HG03520 (cell line): ENCODE measurements around the gene ACRV1.
"Not testable (repeated sequence)": the region's sequence is repeated elsewhere in the genome, so short reads cannot be mapped to it uniquely, and the experiment has no call there.

Source experiments
- ATAC-seq: cut with Tn5 transposase; IDR thresholded peaks from one replicate; pipeline ENCODE4 v1.9.1; 2021; ENCODE audit warnings: mild to moderate bottlenecking, moderate library complexity; ENCODE audit not compliant: unreplicated experiment

The ACRV1 gene, protein sequence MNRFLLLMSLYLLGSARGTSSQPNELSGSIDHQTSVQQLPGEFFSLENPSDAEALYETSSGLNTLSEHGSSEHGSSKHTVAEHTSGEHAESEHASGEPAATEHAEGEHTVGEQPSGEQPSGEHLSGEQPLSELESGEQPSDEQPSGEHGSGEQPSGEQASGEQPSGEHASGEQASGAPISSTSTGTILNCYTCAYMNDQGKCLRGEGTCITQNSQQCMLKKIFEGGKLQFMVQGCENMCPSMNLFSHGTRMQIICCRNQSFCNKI

DNA sequence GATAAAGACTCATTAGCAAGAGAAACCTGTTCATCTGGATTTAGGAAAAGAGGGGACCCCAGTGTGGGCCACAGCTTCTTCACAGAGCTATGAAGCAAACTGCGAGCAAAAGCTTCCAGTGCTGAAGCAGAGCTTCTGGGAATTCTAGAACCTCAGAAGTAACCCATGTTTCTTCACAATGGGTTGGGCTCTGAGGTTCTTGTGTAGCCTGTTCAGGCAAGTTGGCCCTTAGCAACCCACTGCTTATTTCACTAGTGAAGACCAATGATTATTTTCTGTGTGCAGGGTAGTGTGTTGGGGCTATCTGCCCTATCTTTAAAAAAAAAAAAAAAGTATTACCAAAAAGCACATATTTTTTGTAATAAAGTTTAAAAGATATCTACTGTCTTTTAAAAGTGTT lies at the start of gene ACRV1:
Gene ACRV1 (minus strand): TSS at position 101 of the 400 bp plus-strand sequence. CDS start 67 bp downstream, at position 34.
- no peak for ATAC-seq

DNA sequence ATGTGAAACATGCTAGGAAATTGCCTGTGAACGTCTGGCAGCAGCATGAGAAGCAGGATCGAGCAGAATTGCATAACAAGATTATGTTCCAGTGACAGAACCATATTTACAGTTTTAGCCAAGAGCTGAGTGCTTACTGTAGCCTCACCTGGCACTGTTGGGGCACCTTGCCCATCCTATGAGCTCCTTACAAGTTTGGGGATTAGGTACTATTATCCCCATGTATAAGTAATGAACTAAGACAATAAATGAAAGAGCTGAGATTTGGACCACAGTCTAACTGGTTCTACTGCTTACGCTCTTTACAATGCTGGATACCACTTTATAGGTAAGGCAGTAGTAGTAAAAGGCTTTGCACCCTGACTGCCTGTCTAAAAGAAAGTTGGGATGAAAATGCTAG lies 48.3 kb upstream of the ACRV1 start:
- no peak for ATAC-seq

DNA sequence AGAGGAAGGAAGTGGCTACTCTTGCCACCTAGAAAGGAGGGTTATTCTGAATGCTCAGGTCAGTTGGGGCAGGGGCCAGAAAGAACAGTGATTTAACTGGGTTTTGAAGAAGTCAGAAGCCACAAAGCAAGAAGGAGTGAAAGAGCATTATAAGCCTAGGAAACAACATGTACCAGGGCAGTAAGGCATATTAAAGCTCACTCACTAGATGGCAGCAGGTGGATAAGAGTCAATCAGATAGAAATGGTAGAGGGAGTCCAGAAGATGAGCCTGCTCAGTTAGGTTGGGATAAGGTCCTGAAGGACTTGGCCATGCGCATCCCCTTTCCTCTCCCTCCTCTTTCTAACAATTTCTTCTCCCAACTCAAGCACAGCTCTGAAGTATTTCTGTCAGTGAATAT lies 43.5 kb upstream of the ACRV1 start:
- no peak for ATAC-seq

DNA sequence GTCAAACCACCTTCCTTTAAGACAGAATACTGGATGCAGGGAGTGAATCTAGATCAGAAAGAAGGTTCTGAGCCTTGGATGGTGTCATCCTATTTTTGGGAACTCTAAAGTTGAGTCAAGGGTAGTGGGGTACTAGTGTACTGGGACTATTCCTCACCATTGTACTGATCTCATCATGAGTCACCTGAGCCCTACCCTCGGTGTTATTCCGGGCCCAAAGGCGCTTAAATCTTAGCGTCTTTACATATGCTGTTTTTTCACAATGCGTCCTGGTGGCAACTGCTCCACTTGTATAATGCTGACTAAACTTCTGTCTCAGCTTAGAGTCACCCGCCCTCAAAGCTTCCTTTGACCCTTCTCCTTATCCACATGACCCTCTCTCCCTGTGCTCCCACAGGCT lies 40.1 kb upstream of the ACRV1 start:
- no peak for ATAC-seq

DNA sequence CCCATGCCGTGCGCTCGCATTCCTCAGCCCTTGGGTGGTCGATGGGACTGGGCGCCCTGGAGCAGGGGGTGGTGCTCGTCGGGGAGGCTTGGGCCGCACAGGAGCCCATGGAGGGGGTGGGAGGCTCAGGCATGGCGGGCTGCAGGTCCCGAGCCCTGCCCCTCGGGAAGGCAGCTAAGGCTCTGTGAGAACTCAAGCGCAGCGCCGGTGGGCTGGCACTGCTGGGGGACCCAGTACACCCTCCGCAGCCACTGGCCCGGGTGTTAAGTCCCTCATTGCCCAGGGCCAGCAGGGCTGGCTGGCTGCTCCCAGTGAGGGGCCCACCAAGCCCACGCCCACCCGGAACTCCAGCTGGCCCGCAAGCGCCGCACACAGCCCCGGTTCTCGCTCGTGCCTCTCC lies 24.0 kb upstream of the ACRV1 start:
- ATAC-seq, result not testable (repeated sequence)

DNA sequence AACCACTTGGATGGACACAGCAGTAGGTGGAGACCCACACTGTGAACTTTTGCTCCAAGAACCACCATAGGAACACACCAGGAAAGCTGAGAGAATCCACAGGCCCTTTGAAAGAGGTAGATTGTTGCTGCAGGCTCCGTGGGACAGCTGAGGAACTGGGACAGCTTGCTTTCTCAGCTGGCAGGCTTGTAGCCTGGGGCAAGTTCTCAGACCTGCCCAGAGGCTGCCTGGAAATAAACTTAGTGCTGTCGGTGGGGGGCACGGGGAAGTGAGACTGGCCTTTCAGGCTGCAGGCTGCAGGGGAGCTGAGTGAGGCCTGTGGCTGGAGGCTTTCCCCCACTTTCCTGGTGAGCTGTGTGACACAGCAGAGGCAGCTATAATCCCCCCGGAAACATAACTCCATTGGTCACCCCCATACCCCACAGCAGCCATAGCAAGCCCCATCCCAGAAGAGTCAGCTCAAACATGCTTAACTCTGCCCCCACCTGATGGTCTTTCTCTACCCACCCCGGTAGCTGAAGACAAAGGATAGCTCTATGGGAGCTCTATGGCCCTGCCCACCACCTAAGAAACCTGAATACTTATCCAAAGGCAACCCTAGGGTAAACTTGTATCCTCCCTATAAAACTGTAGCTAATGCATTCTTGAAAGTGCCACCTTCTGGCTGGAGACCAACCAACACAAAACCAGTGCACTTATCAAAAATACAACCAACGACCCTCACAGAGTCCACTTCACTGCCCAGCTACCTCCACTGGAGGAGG lies 21.4 kb upstream of the ACRV1 start:
- no peak for ATAC-seq

DNA sequence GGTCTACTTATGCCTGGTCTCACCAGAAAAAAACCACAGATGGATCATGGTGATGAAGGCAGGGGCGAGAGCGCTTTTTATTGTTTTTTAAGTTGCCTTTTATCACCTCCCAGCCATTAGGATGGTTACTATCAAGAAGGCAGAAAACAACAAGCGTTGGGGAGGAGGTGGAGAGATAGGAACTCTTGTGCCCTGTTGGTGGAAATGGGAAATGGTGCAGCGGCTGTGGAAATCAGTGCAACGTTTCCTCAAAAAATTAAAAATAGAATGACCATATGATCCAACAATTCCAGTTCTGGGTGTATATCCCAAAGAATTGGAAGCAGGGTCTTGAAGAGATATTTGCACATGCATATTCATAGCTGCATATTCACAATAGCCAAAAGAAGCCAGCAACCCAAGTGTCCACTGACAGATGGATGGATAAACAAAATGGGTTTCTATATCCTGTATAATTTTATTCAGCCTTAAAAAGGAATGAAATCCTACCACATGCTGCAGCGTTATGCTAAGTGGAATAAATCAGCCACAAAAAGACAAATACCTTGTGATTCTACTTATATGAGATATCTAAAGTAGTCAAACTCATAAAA lies 20.5 kb upstream of the ACRV1 start:
- no peak for ATAC-seq

DNA sequence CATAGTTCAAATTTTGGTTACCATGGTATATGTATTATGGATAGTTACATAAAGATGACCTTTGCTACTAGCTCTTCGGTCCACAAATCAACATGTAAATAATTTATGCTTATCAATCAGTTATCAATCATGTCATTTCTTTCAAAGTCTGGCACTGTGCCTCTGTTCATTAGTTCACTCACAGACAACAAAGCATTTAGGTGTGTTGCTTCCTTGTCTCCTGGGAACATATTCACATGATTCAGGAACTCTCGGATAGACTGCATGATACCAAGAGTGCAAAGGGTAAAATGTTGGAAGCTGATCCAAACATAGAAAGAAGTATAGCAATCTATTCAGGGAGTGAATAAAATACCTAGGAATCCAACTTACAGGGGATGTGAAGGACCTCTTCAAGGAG lies 14.3 kb upstream of the ACRV1 start:
- ATAC-seq, result no peak

DNA sequence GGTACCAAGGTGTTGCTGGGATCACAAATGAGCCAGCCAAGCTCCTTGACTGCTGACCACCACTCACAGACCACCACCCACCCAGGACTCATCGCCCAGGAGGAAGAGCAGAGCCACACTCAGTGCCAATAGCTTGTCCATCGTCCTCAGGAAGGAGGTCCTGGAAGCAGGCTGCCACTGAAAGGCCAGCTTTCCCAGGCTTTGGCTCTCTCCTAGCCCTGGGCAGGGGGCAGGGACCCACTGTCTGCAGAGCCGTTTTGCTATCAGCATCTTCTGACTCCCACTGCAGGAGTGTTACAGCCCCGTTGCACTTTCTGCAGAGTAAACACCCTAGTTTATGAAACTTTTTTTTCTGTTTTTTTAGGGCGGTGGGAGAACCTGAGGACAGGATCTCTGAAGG lies 12.2 kb upstream of the ACRV1 start:
- ATAC-seq, result no peak

DNA sequence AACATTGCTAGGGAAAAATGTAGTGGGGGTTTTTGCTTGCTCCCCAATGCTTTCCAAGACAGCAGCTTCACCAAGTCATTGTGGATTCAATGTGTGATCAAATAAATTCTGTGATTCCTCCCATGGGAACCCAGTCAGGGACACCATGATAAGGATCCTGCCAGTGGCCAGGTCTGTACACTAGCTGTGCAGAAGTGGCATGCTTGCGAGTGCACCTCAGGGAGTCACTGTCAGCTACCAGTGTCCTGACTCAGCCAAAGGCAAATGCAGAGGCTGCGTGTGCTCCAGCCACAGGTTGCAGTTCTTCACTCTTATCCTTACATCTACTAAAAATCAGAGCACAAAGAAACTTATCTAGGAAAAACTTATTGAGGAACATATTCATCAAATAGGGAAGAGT lies 9.4 kb upstream of the ACRV1 start:
- ATAC-seq, result no peak

DNA sequence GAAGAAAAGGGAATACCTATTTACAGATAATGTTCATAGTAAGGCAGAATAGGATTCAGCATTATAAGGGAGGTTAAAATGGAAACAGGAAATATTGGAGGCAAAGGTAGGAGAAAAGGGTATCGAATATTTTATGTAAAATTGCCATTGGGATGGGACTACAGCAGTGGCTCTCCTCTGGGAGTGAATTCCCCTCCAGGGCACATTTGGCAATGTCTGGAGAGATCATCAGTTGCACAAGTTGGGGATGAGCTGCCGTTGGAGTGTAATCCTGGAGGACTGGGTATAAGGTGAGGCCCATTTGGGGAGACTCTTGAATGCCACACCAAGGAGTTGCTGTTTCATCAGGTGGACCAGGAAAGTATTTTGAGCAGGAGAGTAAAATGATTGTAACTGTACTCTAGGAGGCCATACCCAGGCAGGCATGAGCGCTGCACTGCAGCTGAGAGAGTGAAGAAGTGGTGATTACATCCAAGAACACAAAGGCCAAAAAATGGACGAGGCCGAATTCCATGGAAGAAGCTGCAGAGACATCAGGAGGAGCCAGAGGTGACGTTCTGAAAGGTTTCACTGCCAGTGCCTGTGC lies 8.7 kb upstream of the ACRV1 start:
- no peak for ATAC-seq

DNA sequence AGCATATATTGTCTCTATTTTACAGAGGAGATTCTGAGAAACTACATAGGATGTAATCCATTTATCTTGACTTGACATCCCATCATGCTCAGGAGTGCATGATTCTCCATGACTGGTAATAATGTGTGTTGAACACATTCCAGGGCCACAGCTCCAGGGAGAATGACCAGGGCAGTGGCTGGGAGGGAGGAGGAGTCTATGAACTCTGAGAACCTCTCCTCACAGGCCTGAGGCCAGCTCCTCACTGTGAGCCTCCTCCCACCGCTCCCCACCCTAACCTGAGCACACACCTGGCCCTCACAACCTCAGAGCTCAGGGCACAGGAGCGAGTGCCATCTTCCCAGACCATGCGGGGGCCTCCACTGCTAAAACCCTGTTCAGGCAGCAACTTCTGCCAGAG lies 8.0 kb upstream of the ACRV1 start:
- no peak for ATAC-seq

DNA sequence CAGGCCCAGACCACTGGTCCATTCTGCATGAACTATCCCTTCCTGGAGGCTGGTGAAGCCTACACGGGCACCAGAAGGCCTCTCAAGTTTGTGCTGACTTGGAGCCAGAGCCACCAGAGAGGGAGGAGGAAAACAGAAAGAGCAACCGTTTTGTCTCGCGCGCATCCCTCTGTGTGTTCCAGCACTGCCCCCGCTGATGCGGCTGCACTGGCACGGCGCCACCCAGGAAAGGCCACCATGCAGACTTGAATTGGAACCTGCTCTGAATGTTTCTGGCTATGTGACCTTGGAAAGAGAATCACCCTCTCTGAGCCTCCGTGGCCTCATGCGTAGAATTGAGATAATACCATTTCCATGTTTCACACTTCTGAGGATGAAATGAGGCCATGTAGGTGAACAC lies 7.4 kb upstream of the ACRV1 start:
- no peak for ATAC-seq

DNA sequence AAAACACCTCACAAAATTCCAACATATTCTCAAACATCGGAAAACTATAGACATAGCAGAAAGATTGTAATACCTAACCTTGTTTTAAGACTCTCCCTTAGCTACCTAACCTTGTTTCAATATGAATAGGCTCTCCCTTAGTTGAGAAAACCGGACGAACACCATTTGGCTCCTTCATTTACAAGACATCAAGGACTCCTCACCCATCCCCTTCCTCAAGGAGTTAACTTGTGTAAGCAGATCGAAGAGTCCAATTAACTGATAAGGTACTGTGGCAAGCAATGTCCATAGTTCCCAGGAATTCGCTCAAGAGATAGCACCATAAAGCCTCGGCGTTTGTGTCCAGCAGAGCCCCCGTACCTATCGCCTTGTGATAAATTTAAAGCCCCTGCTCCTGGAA lies 4.6 kb upstream of the ACRV1 start:
- no peak for ATAC-seq

DNA sequence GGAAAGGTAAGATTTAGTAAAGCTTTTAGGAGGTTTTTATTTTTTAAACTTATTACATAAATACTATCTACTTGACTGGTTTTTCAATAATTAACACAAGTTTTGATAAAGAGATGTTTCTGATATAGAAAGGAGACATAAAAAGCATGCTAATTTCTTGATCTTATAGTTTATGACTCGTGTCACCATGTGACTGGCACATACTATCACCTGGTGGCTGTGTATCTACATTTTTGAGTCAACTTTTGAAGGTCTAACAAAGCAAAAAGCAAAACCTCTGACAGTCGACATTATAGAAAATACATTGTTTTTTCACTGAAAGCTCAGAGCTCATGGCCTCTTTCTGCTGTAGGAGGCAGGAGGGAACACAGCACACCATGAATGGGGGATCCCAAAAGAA lies 810 bp downstream of the ACRV1 start:
- ATAC-seq, result no peak

DNA sequence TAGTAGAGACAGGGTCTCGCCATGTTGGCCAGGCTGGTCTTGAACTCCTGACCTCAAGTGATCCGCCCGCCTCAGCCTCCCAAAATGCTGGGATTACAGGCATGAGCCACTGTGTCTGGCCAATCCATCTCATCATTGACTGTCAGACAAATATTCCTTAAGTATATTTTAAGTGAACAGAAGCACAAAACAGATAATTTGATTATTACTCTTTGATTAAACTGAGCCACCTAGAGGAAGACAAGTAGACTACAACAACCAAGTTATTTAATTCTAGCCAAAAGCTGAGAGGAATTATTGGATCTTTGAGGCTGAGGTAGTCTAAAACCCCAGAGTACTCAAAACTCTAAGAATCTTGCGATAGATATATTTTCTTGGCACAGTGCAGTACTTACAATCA lies 1.2 kb downstream of the ACRV1 start:
- ATAC-seq, result no peak

DNA sequence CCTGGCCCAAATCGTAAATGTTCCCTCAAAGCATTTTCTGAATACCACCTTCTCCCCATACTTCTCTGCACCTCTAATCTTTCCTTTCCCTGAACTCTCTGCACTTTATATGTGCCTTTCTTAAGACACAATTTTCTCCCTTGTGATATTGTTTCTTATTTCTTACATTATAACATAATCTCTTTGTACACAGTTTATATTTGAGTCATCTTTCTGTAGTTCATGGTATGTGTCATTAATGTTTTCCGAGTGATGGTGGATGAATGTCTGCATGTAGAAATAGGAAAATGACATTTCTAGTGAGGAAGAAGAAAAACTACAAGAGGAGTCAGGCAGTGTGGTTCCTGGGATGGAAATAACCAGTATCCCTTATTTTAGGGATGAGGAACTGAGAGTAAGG lies 5.5 kb downstream of the ACRV1 start:
- no peak for ATAC-seq

DNA sequence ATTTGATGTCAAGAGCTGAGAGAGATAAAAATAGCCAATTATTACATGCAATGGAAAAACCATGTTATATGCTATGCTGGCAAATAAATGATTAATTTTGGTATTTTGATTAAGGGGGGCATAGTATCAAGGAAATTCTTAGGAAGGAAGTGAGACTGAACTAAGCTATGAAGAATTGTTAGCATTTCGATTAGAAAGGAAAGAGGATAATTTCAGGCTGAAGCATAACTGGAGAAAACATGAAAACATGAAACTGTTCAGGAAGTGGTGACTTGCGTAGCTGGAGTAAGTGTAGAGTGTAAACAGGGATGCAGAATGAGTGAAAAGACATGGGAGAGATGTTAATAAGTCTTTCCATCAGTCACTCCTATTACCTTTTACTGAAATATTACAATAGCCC lies 6.4 kb downstream of the ACRV1 start:
- ATAC-seq, result no peak

DNA sequence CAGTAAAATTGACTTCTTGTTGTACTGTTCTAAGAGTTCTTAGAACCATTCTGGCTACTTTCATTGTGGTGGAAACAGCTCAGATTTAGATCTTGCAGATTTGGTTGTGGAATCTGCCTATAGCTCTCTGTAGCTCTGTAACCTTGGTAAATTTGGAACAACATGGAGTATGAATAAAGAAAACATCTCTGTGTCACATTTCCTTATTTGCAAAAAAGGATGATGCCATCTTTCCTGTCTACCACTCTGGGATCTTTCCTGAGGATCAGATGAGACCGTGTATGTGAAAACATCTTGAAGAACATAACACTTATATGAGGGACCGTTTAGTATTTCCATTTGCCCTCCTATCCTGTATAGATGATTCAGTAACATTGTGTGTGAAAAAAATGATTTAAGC lies 9.1 kb downstream of the ACRV1 start:
- ATAC-seq, result no peak

DNA sequence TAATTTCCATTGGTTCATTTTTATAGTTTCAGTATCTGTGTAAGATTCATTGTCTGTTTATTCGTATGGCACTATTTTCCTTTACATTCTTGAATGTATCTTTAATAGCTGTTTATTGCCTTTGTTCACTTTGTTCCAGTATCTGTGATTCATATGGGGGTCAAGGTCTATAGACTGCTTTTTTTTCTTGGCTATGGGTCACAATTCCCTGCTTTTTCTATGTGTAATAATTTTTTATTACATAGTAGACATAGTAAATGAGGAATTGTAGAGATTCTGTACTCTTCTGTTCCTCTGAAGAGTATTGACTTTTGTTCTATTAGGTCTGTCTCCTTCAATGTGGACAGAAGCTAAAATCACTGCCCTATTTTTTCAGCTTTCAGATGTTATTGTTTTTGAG lies 10.5 kb downstream of the ACRV1 start:
- ATAC-seq, result no peak

DNA sequence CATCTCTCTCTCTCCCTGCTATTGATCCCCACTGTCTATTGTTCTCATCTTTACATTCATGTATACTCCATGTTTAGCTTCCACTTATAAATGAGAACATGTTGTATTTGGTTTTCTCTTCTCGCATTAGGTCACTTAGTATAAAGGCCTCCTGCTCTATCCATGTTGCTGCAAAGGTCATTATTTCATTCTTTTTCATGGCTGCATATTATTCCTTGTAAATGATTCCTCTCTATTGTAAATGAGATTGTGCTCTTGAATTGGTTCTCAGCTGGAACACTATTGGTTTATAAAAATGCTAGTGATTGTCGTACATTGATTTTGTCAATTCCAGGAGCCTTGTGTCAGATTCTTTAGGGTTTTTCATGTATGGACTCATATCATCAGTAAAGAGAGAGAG lies 13.5 kb downstream of the ACRV1 start:
- ATAC-seq, result no peak

DNA sequence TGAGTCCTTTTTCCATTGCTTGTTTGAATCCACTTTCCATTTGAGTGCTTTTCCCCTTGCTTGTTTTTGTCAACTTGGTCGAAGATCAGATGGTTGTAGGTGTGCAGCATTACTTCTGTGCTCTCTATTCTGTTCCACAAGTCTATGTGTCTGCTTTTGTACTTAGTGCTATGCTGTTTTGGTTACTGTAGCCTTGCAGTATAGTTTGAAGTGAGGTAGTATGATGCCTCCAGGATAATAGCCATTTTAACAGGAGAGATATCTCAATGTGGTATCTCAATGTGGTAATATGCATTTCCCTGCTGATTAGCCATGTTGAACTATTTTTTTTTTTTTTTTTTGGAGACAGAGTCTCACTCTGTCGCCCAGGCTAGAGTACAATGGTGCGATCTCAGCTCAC lies 16.7 kb downstream of the ACRV1 start:
- ATAC-seq, result no peak
